Stimulated activated memory B cell treated with anti-CD40 and anti-IgM and Interleukin-4, amounts not matched to agents 10 μg/mL and 1 μg/mL and 100 μg/mL, for 72 hours (primary cell): Measurements from ENCODE around the gene CEP72.
A peak's percentile ranks its signal among the peaks of the same experiment; 100 is the strongest.
"Not testable (repeated sequence)": the region's sequence is repeated elsewhere in the genome, so short reads cannot be mapped to it uniquely, and the experiment has no call there.

Source experiments
- ATAC-seq: fragments of 150-1000 bp; cut with Tn5 transposase; 2 replicates; pipeline ENCODE4 v1.10.0; 2021
- H3K27ac Mint-ChIP-seq: one replicate; pipeline ENCODE4 v1.8.0; 2022; ENCODE audit warnings: mild to moderate bottlenecking, mixed read lengths
- H3K27me3 Mint-ChIP-seq: one replicate; pipeline ENCODE4 v1.8.0; 2022; ENCODE audit warnings: mixed read lengths
- H3K36me3 Mint-ChIP-seq: one replicate; pipeline ENCODE4 v1.8.0; 2022; ENCODE audit warnings: mixed read lengths
- H3K4me1 Mint-ChIP-seq: one replicate; pipeline ENCODE4 v1.8.0; 2022; ENCODE audit warnings: mixed read lengths
- H3K4me3 Mint-ChIP-seq: one replicate; pipeline ENCODE4 v1.8.0; 2022; ENCODE audit warnings: mild to moderate bottlenecking, moderate library complexity, mixed read lengths
- H3K9me3 Mint-ChIP-seq: one replicate; pipeline ENCODE4 v1.8.0; 2022; ENCODE audit warnings: mixed read lengths

The CEP72 gene

GRCh38 chr5:677131-678101 lies 65.3 kb downstream of the CEP72 start:
- Mint-ChIP-seq H3K4me1 (peaks cover 18% of the 10 kb centered on the region), H3K27me3 (peaks cover 26% of the 10 kb centered on the region), H3K9me3 (no peaks in the 10 kb centered on the region), H3K27ac (no peak overlapping the region), H3K36me3 (no peaks in the 10 kb centered on the region), H3K4me3 (no peak overlapping the region)
- no peak for ATAC-seq

- not testable (repeated sequence) for H3K4me3 Mint-ChIP-seq, H3K9me3 Mint-ChIP-seq, H3K36me3 Mint-ChIP-seq, H3K4me1 Mint-ChIP-seq, H3K27ac Mint-ChIP-seq
- H3K27me3 Mint-ChIP-seq: peaks cover 26% of the 10 kb centered on the region
- ATAC-seq: peak; percentile 25
Measured at GRCh38 chr5:678521-678920, 66.4 kb downstream of the CEP72 start.

- H3K27me3 Mint-ChIP-seq: peaks cover 25% of the 10 kb centered on the region
- H3K4me3 Mint-ChIP-seq, H3K27ac Mint-ChIP-seq, H3K4me1 Mint-ChIP-seq, H3K9me3 Mint-ChIP-seq, H3K36me3 Mint-ChIP-seq: not testable (repeated sequence)
- peak; percentile 40 for ATAC-seq
Measured at GRCh38 chr5:679166-679895, 67.2 kb downstream of the CEP72 start.

GRCh38 chr5:680118-680795 lies 68.1 kb downstream of the CEP72 start:
- ATAC-seq: not testable (repeated sequence)

GRCh38 chr5:680836-681235 lies 68.7 kb downstream of the CEP72 start:
- not testable (repeated sequence) for ATAC-seq, H3K27ac Mint-ChIP-seq, H3K4me3 Mint-ChIP-seq, H3K36me3 Mint-ChIP-seq, H3K9me3 Mint-ChIP-seq, H3K4me1 Mint-ChIP-seq
- peaks cover 32% of the 10 kb centered on the region for H3K27me3 Mint-ChIP-seq

More at GRCh38 chr5:680118-680795, 68.1 kb downstream of the CEP72 start:
- not testable (repeated sequence) for H3K4me1 Mint-ChIP-seq, H3K36me3 Mint-ChIP-seq, H3K27ac Mint-ChIP-seq, H3K4me3 Mint-ChIP-seq, H3K9me3 Mint-ChIP-seq
- H3K27me3 Mint-ChIP-seq: peaks cover 26% of the 10 kb centered on the region

GRCh38 chr5:681317-682191 lies 69.4 kb downstream of the CEP72 start:
- not testable (repeated sequence) for H3K36me3 Mint-ChIP-seq, H3K4me1 Mint-ChIP-seq, H3K27ac Mint-ChIP-seq, ATAC-seq, H3K4me3 Mint-ChIP-seq, H3K9me3 Mint-ChIP-seq
- H3K27me3 Mint-ChIP-seq: peaks cover 36% of the 10 kb centered on the region

- H3K4me1 Mint-ChIP-seq, H3K4me3 Mint-ChIP-seq, H3K27ac Mint-ChIP-seq, H3K36me3 Mint-ChIP-seq, ATAC-seq, H3K9me3 Mint-ChIP-seq: not testable (repeated sequence)
- H3K27me3 Mint-ChIP-seq: peaks cover 36% of the 10 kb centered on the region
Measured at GRCh38 chr5:682216-682615, 70.1 kb downstream of the CEP72 start.

- H3K27ac Mint-ChIP-seq, ATAC-seq, H3K36me3 Mint-ChIP-seq, H3K4me3 Mint-ChIP-seq, H3K9me3 Mint-ChIP-seq, H3K4me1 Mint-ChIP-seq: not testable (repeated sequence)
- H3K27me3 Mint-ChIP-seq: peaks cover 36% of the 10 kb centered on the region
Measured at GRCh38 chr5:682651-683358, 70.7 kb downstream of the CEP72 start.

GRCh38 chr5:683551-684481 lies 71.7 kb downstream of the CEP72 start:
- Mint-ChIP-seq H3K4me3 (no peak overlapping the region), H3K36me3 (no peaks in the 10 kb centered on the region), H3K27ac (no peak overlapping the region), H3K27me3 (peaks cover 42% of the 10 kb centered on the region), H3K9me3 (no peaks in the 10 kb centered on the region), H3K4me1 (no peaks in the 10 kb centered on the region)
- ATAC-seq: no peak

- H3K4me3 Mint-ChIP-seq: no peak overlapping the region
- ATAC-seq: no peak
- H3K27me3 Mint-ChIP-seq: peaks cover 42% of the 10 kb centered on the region
- H3K9me3 Mint-ChIP-seq: no peaks in the 10 kb centered on the region
- H3K4me1 Mint-ChIP-seq: no peaks in the 10 kb centered on the region
- H3K36me3 Mint-ChIP-seq: no peaks in the 10 kb centered on the region
- H3K27ac Mint-ChIP-seq: no peak overlapping the region
Measured at GRCh38 chr5:684751-685216, 72.6 kb downstream of the CEP72 start.

- no peaks in the 10 kb centered on the region for H3K9me3 Mint-ChIP-seq
- H3K4me1 Mint-ChIP-seq: no peaks in the 10 kb centered on the region
- no peak for ATAC-seq
- no peak overlapping the region for H3K4me3 Mint-ChIP-seq
- no peaks in the 10 kb centered on the region for H3K36me3 Mint-ChIP-seq
- peaks cover 42% of the 10 kb centered on the region for H3K27me3 Mint-ChIP-seq
- H3K27ac Mint-ChIP-seq: no peak overlapping the region
Measured at GRCh38 chr5:685262-686171, 73.4 kb downstream of the CEP72 start.

- not testable (repeated sequence) for H3K4me1 Mint-ChIP-seq, ATAC-seq, H3K27ac Mint-ChIP-seq, H3K9me3 Mint-ChIP-seq, H3K36me3 Mint-ChIP-seq, H3K4me3 Mint-ChIP-seq
- H3K27me3 Mint-ChIP-seq: peaks cover 42% of the 10 kb centered on the region
Measured at GRCh38 chr5:686172-686523, 74.0 kb downstream of the CEP72 start.
